HTERT RPE-1 (cell line): ENCODE data around the gene IREB2.
"Not testable (repeated sequence)": the region's sequence is repeated elsewhere in the genome, so short reads cannot be mapped to it uniquely, and the experiment has no call there.

Experiments used
- in situ Hi-C: fragments of 300-500 bp; cut with MboI; formaldehyde crosslinking; loops from 4 replicates; pipeline ENCODE4 v1.14.3; 2020; ENCODE audit warnings: low sequenced_read_pairs

The IREB2 gene

DNA sequence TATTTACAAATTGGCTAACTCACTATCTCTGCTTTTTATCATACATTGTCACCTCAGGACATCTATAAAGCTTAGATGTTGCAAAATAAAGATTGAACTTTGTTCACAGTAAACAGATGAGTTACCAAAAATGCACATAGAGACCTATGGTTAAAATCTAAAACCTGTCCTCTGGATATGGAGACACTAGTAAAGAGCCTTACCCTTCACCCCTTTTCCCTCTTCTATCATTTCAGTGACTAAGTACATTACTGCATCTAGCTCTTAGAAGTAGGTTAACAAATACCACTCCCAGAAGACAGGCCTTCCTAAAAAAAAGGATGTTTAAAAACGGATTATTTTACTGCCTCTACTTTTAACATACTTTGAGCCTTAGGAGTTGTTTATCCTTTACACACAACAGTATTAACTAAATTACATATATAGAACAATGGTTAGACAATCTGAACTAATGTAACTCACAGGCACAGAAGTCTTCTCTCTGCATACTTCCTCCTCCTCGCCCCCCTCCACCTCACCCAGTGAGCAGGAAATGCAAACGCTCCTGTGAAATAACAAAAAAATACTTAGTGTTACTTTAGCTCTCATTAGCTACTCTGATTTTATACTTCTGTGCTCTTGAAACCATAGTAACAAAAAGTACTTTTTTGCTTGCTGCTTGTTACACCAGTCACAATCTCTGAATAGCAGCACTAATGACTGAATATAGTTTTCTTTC is 23.3 kb downstream of the IREB2 start:
- in situ Hi-C loops = no loop called here

DNA sequence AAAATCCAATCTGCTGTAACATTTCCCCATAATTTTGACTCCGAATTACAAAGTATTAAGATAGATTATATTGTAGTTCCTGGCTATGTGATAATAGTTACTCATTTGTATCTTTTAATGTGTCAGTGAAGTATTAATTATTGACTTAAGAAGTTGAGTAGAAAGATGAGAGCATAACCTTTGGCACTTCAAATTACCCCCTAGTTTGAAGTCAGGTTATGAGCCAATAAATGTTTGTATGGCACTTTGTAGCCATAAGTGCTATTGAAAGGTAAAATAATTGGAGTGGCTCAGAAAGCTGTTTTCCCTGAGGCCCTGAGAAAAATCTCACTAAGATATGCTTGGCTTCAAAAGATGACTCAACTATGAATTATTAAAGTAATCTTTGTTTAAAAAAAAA is 31.0 kb downstream of the IREB2 start:
- in situ Hi-C loops = no loop called here

DNA sequence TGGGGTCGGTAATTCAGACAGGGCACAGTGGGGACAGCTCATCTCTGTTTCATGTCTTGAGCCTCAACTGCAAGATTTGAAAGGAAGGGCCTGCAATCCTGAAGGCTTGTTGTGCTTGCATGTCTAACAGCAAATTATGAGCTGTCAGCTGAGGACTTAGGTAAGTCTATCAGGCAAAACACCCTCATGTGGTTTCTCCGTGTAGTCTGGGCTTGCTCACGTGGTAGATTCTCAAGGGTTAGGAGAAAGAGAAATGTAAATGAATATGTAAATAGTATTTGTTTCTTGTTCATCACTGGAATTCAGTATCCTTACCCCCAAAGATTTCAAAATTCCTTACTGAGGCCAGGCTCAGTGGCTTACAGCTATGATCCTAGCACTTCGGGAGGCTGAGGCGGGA is 39.3 kb downstream of the IREB2 start:
- in situ Hi-C loops = no loop called here

DNA sequence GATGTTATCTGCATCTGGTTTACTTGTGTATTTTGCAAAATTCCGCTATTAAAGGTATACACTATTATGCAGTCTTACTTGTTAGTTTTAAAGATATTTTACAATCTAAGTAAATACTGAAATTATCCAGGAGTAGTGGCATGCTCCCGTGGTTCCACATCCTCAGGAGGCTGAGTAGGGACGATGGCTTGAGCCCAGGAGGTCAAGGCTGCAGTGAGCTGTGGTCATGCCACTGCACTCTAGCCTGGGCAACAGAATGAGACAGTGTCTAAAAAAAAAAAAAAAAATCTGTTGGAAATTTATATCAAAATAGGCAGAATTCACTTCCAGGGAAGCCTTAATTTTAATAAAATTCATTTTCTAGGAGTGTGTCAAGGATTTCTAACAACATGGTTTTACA is 41.6 kb downstream of the IREB2 start:
- in situ Hi-C loops = no loop called here

DNA sequence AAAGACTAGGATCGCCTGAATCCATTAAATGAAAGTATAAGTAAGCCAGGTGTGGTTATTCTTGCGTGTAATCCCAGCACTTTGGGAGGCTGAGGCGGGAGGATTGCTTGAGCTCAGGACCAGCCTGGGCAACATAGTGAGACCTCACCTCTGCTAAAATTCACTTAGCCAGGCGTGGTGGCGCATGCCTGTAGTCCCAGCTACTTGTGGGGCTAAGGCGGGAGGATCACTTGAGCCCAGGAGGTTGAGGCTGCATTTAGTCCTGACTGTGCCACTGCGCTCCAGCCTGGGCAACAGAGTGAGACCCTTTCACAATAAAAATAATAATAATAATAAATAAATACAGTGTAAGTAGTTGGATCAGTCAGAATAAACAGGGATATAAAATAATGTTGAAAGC is 43.9 kb downstream of the IREB2 start:
- in situ Hi-C loops = no loop called here

DNA sequence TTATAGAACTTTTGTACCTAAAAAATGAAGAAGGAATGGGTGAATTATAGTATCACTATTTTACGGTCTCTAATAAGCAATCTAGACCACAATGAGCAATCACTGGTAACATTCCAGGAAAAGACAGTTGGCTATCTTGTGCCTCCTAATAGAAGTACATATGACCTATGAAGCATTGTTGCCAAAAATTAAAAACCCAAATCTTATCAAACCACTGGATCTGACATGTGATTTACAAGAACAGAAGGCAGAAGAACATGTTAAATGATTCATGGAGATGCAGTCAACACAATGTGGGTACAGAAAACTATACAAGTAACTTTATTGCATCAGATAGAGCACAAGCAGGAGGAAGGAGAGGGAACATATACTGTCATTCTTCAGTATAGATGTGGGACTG is 54.9 kb downstream of the IREB2 start:
- in situ Hi-C loops = no loop called here

DNA sequence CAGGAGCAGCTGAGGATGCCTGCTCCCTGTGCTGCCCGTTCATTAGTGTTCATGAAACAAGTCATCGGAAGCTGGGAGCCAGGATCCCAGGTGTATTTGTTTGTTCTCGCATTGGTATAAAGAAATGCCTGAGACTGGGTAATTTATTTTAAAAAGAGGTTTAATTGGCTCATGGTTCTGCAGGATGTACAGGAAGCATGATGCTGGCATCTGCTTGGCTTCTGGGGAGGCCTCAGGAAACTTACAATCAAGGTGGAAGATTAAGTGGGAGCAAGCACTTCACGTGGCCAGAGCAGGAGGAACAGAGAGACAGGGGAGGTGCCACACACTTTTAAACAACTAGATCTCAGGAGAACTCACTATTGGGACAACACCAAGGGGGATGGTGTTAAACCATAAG is 63.8 kb downstream of the IREB2 start:
- in situ Hi-C loops = no loop called here

DNA sequence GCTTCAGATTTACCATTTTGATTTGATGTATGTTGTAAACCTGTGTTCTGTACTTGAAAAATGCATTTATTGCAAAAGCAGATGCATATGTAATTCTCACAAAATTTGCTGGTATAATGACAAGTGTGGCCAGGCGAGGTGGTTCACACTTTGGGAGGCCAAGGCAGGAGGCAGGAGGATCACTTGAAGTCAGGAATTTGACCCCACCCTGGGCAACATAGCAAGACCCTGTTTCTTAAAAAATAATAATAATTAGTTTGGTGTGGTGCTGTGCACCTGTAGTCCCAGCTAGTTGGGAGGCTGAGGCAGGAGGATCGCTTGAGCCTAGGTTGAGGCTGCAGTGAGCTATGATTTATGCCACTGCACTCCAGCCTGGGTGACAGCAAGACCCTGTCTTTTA is 64.6 kb downstream of the IREB2 start:
- in situ Hi-C loops = no loop called here

DNA sequence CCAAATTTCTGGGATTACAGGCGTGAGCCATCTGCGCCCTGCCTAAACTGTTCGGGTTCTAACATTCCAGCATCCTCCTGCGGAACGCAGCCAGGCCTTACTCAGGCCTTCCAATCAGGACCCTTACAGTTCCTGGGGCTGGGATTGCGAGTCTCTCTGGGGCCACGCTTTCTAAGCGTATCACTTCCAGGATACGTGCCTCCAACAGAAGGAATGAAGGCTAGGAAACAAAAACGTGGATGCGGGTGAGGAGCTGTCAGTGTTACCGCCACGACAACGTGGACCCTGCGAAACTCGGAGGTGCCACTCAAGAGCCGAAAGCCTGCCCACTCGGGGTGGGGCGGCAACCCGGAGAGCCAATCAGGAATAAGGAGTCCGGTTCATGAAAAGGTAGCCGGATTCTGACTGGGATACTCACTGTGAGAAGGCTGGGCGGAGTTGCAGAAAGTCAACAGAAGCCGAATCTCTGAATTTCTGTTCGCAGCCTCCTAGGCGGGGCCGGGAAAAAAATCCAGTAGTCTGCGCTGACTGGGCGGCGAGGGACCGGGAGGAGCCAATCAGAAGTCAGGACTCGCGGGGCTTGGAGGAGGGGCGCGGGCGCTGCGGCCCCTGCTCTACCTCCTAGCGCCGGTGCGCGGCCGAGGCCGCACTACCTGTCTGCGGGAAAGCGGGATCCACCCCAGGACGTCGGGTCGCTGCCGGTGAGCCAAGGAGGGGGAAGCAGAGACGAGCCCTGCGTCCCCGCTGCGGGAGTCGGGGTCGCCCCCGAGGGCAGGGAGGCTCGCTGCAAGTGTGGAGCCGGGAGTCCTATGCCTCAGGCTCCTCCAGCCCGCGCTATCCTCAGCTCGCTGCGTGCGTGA is 69.2 kb downstream of the IREB2 start, which contains the start of gene HYKK:
Gene HYKK (plus strand): TSS at position 607 of the 860 bp plus-strand sequence. CDS start 5,512 bp downstream, outside the sequence.
- in situ Hi-C loops = no loop called here

DNA sequence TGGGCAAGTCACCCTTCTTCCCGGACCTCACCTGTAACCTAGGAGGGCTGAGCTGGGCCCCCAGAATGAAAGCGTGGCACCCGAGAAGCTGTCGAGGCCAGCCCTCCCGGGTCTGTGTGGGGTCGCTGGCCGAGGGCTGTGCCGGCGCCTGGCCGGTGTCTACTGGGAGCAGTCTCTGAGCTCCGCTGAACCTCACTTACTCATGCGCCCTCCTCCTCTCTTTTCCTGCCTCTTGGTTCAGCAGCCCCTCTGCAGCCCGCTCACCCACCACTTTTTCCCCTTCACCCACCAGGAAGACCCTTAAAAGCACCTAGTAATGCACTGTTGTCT is 69.8 kb downstream of the IREB2 start:
- in situ Hi-C loops = no loop called here

DNA sequence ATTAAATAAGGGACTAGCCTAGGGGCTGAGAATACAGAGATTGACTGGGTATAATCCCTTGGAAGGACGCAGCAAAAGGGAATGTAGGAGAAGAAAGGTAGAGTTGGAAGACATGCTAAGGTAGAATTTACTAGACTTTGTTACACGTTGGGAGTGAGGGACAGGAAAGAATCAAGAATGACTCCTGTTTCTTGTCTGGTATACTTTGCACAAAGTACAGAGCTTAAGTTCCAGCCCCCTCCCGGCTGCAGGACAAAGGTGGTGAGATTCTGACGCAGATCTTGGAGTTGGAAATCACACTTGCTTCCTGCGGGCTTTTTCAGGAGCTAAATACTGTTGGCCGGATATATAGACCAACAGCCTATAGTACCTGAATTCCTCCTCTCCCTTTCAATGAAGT is 70.3 kb downstream of the IREB2 start:
- in situ Hi-C loops = no loop called here

DNA sequence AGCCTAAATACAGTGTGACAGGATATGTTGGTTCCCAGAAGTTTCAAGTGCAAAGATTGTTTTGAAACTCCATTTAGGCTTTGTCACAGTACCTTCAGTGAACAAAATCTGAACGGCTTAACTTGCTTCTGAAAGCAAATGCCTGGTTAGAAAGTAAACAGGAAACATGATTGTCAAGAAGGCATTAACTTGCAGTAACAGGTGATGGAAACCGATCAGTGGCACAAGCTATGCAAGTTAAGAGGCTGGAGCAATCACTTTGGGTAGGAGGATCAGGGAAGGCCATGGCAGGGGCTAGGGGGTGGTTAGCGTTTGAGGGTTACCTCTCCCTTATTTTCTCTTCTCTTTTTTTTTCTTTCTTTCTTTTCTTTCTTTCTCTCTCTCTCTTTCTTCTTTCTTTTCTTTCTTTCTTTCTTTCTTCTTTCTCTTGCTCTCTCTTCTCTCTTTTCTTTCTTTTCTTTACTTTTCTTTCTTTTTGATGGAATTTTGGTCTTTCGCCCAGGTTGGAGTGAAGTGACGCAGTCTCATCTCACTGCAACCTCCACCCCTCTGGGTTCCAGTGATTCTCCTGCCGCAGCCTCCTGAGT is 71.8 kb downstream of the IREB2 start:
- in situ Hi-C loops = no loop called here

DNA sequence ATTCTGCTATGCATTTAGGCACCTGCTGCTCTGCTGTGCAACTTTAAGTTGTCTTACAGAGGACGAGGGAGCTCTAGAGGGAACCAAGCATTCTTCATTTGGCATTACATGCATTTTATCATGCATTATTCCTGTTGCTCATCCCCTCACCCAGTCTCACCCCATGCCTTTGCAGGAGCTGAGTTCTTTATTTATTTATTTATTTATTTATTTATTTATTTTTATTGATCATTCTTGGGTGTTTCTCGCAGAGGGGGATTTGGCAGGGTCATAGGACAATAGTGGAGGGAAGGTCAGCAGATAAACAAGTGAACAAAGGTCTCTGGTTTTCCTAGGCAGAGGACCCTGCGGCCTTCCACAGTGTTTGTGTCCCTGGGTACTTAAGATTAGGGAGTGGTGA is 82.0 kb downstream of the IREB2 start:
- in situ Hi-C loops = not testable (repeated sequence)

DNA sequence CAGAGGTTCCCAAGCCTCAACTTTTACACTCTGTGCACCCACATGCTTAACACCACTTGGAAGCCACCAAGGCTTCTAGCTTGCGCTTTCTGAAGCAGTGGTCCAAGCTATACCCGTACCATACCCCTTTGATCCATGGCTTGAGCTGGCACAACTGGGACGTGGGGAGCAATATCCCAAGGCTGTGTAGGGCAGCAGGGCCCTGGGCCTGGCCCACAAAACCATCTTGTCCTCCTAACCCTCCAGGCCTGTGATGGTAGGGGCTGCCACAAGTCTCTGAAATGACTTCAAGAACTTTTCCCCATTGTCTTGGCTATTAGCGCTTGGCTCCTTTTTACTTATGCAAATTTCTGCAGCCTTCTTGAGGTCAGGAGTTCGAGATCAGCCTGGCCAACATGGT is 86.2 kb downstream of the IREB2 start:
- in situ Hi-C loops = no loop called here

DNA sequence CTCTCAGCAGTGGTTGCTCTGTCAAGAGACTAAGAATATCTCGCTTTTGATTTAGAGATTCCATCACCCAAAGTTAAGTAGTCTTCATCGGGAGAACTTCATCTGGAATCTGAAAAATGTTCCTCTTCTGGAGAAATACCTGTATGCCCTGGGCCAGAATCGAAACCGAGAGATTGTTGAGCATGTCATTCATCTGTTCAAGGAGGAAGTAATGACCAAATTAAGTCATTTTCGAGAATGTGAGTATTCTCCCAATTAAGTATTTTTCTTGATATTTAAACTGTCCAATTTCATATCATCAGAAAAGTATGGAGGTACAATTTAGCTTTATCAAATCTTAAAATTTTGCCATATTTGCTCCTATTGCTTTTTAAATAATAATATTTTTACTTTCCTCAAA is 89.3 kb downstream of the IREB2 start:
- in situ Hi-C loops = no loop called here

DNA sequence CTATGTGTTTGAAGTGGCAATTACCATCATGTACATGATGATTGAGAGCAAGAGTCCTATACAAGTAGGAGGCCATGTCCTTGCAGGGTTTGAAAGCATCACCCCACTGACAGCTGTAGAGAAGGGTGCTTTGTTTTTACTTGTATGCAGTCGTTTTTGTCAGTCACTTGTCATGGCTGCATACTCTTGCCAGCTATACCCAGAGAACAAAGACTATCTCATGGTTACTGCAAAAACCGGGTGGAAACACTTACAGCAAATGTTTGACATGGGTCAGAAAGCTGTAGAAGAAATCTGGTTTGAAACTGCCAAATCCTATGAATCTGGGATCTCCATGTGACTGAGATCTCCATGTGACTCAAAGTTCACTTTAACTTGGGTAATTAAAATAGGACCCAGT is 95.3 kb downstream of the IREB2 start:
- in situ Hi-C loops = no loop called here

DNA sequence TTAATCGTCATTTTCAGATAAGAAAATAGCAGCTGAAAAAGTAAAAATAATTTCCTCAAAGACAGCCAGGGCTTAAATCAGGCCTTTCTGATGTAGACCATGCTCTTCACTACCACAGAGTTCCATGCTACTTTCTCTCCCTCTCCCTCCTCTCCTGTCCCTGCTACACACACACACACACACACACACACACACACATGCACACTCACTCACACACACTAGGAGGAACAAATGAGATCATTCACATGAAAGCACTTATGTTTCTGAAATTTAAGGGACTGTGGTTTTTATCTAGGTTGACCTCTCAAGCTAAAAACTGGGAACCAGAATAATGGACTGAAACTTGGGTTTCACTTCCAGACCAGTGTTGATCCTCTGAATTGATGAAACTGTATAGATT is 98.1 kb downstream of the IREB2 start:
- in situ Hi-C loops = no loop called here

DNA sequence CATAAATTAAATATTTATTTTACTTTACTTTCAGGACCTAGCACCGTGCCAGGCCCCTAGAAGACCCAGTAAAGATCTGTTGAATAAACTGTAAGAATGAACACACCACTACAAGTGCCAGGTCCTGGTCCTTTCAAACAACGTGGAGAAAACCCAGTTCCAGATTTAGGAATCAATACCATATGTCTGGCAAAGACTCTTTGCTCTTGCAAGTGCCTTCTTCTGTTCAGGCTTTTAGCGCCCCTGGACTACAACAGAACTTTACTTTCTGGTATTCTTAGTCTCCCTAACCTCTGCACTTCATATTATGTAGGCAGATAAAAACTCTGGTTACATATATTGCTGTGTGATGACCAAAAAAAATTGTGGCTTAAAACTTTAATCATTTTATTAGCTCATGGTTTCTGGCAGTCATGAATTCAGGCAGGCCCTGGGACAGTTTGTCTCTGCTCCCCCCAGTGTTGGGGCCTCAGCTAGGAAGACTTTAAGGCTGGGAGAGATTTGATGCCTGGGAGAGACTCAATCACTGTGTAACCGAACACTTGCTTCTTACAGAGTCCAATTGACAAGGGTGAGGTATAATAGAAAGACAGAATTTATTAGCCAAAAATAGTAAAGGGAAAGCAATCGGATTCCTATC is 99.4 kb downstream of the IREB2 start:
- in situ Hi-C loops = no loop called here

DNA sequence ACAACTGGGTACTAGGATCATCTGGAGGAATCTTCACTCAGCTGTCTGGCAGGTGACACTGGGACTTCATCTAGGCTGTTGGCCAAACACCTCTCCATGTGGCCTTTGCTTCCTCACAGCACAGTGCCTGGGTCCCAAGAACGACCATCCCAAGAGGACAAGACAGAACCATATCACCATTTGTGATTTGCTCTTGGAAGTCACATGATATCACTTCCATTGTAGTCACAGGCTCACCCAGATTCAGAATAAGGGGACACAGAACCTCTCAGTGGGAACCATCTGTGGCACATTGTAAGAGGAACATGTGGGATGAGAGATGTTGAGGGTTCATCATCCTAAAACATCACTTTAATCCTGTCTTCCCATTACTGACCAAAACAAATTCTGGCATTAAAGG is 100.3 kb downstream of the IREB2 start:
- in situ Hi-C loops = no loop called here

DNA sequence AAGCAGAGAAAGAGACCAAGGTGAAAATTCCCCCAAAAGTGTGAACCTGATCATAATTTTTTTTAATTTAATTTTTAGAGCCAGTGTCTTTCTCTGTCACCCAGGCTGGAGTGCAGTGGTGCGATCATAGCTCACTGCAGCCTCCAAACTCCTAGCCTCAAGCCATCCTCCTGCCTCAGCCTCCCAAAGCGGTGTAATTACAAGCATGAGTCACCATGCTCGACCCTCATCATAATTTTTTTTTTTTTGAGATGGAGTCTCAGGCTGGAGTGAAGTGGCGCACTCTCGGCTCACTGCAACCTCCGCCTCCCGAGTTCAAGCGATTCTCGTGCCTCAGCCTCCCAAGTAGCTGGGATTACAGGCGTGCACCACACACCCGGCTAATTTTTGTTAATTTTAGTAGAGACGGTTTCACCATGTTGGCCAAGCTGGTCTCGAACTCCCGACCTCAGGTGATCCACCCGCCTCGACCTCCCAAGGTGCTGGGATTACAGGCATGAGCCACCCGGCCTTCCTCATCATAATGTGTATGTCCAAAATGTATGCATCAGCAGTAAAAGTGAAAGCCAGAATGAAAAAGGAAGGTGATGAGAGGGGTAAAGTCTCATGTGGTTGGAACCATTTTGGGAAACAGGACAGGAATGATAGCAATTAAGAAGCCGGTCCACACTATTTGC is 101.6 kb downstream of the IREB2 start:
- in situ Hi-C loops = not testable (repeated sequence)
